ENCODE measurements around the gene HK2. TPM values are rescaled to one million over a fixed set of nuclear protein-coding genes. Genes with fewer than 3 reads are reported as not detected.
A peak's percentile ranks its signal among the peaks of the same experiment; 100 is the strongest.

HK2 gene
- total RNA-seq, 1 experiment from 2014 or later, result 18.2 TPM

DNA sequence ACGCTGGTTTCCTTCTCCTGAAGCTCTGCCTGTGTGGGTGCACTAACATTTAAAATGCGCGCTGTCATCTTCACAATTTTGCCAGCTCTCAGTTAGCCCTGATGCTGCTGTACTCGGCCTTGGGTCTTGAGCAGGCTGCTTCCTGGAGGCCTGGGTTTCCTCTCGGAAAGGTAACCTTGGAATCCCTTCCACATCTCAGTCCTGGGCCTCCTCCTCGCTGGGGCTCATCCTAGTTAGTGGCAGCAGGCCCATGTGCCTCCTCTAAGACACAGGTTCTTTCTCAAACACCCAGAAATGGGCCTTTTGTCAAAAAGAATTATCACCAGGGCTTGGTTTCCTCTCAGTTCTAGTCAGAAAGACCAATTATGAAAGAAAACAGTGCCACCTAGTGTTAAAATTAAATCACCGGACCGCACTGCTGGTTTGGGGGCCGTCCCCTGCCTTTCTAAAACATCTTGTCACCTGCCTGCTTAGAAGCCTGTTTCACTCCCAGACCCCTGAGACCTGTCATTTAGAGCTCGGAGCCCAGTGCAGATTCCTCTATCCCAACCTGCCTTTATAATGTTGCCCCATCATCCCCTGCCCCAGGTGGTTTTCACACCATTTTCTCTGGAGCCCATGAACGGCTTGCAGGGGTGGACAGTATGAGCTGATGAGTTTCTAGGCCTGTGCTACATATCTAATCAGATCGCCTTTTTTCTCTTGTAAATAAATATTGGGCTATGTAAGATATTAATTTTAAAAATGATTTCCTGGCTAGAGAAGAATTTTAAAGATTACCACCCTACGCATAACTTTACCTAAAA, 42.4 kb downstream of the HK2 start:
- DNase-seq (ENCODE audit: low read depth), result peak; percentile 59

DNA sequence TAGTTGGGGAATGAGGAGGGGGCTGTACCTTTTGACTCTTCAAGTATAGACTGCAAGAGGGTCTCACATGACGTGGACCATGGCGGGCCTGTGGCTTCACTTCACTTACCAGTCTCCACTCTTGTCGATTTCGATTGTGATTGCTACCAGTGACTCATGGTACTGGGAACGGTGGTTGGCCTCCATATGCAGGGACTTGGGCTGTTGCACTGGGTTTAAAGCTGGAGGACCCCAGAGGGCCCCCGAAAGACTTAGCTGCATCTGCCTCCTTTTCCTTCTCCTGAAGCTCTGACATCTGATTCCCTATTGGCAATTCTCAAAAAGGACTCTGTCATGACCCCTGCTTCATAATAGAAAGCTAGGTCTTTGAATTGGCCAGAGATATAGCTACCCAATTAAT, 43.4 kb downstream of the HK2 start:
- DNase-seq (ENCODE audit: low read depth), result no peak

DNA sequence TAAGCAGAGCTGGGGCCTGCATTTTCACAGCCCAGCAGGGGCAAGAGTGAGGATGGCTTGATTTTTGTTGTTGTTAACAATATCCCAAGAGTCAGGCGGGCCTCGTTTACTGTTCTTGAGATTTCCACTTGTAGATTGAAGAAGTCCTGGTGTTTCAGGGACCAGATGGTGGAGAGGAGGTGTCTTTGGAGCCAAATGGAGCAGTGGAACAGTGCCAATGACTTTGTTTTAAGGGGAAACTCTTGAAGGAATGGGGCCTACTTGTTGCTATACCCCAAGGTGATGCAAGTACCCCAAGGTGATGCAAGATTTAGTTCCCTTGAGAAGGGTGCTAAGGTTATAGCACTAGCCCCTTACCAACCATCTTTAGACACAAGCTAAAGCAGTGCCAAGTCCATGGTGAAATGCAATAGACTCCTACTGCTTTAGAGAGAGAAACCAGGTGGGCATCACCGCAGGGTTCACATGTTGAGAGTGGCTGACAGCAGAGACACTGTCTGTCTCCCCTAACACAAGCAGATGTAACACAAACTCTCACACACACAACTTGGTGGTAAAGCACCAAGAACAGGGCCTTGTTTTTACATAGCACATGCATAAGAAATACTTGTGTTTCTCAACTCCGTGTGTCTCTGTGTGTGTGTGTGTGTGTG, 44.0 kb downstream of the HK2 start:
- DNase-seq (ENCODE audit: low read depth), result no peak

DNA sequence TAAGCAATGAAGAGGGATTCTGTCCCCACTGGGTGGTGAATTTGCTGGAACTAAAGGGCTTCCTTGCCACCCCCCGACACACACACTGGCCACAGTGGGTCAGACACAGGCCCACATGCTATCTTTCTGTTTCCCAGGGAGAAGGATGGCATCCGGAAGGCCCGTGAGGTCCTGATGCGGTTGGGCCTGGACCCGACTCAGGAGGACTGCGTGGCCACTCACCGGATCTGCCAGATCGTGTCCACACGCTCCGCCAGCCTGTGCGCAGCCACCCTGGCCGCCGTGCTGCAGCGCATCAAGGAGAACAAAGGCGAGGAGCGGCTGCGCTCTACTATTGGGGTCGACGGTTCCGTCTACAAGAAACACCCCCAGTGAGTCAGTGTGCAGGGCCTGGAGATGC, 44.6 kb downstream of the HK2 start:
- no peak for DNase-seq (ENCODE audit: low read depth)

DNA sequence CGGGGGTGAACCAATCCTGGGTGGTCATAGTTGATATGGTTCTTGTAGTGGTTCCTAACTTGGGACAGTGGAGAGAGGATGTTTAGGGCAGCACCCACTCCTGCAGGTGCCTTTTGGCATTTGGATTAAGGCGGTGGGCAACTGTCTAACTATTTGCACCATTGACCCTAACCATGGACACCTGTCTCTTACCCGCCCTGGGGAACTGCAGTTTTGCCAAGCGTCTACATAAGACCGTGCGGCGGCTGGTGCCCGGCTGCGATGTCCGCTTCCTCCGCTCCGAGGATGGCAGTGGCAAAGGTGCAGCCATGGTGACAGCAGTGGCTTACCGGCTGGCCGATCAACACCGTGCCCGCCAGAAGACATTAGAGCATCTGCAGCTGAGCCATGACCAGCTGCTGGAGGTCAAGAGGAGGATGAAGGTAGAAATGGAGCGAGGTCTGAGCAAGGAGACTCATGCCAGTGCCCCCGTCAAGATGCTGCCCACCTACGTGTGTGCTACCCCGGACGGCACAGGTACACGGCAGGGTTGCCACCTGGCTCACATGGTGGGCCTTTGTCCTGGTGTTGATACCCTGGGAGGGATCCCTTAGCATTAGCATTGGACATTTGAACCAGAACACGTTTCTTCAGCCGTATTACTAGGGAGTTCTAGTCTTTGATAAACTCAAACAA, 46.3 kb downstream of the HK2 start:
- no peak for DNase-seq (ENCODE audit: low read depth)

DNA sequence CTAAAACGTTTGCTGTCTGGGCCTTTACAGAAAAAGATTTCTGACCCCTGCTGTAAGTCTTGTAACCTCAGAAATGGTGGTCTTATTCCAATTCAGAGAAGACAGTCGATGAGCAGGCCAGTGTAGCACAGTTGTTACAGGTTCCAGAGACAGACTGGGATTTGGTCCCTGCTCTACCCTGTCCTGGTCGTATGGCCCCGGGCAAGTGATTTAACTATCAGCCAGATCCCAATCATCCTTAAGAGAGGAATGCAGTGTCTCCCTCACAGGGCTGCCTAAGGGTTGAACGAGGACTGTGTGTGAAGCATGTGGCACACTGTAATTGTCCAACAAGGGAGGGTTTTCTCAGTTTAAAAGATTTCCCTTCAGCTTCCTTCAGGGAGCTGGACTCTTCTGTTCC, 47.2 kb downstream of the HK2 start:
- DNase-seq (ENCODE audit: low read depth), result no peak

DNA sequence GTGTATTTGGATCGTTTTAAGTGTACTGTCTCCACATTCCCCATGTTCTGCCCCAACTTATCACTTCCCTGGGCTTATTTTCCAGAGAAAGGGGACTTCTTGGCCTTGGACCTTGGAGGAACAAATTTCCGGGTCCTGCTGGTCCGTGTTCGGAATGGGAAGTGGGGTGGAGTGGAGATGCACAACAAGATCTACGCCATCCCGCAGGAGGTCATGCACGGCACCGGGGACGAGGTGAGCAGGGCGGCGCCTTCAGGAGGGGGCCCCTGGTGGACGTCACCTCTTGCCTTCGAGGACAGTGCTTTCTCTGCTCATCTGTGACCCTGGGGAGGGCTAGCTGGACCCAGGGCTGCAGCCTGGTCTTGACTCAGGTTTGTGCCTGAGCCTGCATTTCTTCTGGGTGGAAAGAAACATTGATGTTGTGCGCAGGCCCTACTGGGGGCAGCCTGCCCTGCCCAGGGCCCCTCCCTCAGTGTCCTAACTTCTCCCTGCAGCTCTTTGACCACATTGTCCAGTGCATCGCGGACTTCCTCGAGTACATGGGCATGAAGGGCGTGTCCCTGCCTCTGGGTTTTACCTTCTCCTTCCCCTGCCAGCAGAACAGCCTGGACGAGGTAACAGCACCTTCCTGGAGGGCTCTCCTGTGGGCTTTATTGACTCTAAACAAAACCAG, 47.8 kb downstream of the HK2 start:
- DNase-seq (ENCODE audit: low read depth), result no peak

DNA sequence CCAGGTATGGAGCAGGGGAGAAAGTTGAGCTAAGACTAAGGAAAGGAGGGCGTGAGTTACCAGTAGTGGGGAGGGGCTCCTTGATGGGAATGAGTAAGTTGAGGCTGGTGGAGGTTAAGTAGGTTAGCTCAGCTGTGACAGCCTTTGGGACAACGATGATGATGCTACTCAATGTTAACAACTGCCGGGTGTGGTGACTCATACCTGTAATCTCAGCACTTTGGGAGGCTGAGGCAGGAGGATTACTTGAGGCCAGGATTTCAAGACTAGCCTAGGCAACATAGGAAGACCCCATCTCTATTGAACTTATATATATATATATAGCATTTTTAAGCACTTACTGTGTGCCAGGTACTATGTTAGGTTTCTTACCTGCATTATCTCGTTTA, 48.4 kb downstream of the HK2 start:
- no peak for DNase-seq (ENCODE audit: low read depth)

DNA sequence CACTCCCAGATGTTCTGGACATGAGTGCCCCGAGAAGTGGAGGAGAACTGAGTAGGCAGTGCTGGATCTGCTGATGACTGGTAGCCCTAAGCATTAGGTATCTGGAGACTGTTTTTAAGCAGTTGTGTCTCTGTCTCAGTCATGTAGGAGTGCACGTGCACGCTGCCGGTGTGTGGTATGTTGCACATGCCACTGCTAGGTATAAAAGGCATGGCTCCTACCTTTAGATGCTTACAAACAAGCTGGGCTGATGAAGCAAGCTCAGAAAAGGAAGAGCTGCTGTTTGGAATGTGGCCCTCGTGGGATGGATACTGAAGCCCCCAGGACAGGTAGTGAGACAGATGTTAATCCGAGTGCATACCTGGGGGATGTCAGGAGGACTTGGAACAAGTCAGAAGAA, 49.1 kb downstream of the HK2 start:
- no peak for DNase-seq (ENCODE audit: low read depth)

DNA sequence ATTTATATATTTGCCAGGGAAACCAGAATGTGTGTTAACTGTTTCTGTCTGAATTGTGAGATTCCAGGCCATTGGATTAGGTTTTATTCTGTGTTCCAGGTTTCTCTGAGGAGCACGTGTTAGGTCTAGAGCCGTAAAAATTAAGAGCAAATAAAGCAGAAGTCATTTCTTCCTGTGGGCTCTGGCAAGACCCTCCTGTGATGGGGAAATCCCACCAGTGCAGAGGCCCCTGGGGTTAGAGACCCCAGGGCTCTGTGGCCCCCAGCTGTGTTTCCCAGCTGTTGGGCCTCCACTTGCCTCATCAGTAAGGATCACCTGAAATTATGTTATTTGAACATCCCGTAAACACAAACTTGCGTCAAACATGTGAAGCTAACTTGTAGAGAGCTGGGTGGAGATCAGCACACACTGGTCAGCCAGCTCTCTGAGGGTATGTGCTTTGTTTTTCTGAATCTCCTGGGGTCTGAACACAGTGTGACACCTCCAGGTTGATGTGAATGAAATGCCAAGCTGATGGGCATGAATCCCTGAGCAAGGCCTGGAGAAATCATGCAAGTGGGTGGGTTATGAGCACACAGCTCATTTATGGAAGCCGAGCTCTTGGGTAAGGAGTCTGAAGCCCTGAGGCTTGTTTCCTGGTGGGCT, 50.3 kb downstream of the HK2 start:
- DNase-seq (ENCODE audit: low read depth), result no peak

DNA sequence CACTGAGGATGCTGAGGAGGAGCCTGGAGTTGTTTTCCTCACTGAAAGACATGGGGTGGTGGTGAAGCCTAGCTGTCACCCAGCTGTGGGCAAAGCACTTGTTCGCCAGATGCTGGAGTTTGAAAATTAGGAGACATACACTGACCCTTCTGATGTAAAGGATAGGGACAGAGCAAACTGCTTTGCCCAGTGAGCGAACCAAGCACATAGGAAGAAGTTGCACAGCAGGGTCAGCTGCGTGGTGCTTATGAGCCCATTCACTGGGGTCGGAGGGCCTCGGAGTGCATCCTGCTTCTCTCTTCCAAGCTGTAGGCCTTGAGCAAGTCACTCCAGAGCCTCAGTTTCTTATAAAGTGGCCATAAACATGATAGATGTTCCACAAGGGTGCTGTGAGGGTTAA, 50.9 kb downstream of the HK2 start:
- DNase-seq (ENCODE audit: low read depth), result no peak

DNA sequence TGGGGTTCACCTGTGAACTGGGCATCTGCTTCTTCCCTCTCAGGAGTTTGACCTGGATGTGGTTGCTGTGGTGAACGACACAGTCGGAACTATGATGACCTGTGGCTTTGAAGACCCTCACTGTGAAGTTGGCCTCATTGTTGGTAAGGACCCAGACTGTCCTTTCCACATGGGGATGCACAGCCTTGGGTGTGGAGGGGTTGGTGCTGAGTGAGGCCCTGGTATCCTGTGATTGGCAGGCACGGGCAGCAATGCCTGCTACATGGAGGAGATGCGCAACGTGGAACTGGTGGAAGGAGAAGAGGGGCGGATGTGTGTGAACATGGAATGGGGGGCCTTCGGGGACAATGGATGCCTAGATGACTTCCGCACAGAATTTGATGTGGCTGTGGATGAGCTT, 52.3 kb downstream of the HK2 start:
- DNase-seq (ENCODE audit: low read depth), result no peak

DNA sequence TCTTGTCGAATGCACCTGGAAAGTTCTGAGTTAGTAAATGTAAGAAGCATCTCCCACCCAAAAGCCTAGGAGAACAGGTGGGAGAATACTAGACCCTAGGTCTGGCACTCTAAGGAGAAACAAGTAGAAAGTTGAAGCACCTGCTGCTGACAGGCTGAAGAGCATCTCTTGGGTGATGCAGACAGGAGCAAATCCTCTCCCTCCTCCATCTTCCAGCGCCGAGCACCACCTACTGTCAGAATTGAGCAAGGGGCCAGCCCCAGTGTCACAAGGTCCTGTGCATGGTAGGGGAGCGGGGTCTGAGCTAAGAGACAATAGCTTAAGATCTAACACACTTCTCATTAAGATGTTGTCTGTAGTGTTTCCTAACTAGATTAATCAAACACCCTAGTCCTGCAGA, 52.9 kb downstream of the HK2 start:
- DNase-seq (ENCODE audit: low read depth), result no peak

DNA sequence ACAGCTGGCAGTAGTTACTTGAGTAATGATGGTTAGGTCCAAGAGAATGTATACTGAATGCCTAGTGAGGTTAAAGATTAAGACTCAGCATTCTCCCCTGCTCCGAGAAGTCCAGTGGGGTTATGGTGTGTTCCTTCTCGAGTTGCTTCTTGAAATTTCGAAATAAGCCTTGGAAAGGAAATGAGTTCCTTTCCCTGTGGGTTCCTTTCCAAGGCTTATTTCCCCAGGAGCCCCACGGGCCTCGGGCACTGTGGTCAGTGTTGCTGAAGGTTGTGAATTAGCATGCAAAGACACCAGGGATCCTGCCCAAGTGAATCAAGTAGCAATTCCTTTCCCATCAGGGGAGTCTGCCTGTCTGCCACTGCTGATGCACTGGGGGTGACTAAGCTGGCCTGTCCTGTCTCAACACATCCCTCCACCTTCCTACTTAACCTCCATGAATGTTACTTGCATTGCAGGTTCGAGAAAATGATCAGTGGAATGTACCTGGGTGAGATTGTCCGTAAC, 53.6 kb downstream of the HK2 start:
- peak; percentile 54 for DNase-seq (ENCODE audit: low read depth)

DNA sequence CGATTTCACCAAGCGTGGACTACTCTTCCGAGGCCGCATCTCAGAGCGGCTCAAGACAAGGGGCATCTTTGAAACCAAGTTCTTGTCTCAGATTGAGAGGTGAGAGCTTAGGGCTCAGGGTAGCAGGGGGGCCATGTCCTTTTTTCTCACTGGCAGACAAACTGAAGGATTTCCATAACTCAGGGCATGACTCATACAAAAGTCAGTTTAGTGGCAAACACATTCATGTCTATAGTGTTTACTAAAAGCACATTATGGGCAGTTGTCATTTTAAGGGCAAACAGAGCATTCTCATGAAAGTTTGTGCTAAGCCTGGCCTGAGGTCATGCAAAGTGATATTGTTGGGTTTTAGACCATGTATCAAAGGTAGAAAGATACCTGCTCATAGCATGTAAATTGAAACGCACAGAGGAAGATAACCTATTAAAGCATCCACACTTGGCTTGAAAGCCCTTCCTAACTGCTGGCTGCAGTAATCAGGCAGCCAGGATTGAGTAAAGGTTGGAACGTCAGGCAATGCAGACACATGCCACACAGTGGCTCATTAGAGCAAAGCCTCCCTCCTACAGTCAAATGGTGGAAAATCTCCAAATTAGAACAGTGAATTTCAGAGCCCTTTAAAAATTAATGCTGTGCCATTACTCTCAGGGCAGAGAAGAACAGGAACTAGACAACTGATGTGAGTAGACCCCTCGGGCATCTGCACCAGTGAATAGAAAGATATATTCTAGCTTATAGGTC, 54.2 kb downstream of the HK2 start:
- DNase-seq (ENCODE audit: low read depth), result peak; percentile 40

DNA sequence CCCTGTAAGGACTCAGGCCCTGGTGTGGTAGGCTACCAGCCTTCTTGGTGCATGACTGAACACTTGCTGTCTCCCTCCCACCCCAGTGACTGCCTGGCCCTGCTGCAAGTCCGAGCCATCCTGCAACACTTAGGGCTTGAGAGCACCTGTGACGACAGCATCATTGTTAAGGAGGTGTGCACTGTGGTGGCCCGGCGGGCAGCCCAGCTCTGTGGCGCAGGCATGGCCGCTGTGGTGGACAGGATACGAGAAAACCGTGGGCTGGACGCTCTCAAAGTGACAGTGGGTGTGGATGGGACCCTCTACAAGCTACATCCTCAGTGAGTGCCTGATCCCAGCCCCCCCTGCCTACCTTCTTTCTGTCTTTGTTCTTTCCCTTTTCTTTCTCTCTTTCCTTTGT, 55.2 kb downstream of the HK2 start:
- DNase-seq (ENCODE audit: low read depth), result no peak

DNA sequence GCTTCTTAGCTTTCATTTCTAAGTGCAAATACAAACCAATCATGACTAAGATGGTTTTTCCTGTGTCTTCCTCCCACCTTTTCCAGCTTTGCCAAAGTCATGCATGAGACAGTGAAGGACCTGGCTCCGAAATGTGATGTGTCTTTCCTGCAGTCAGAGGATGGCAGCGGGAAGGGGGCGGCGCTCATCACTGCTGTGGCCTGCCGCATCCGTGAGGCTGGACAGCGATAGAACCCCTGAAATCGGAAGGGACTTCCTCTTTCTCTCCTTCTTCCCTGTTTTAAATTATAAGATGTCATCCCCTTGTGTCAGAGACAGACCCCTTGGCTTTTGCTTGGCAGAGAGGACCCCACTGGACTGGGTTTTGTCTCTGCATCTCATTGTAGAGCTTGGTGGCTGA, 56.8 kb downstream of the HK2 start:
- no peak for DNase-seq (ENCODE audit: low read depth)

DNA sequence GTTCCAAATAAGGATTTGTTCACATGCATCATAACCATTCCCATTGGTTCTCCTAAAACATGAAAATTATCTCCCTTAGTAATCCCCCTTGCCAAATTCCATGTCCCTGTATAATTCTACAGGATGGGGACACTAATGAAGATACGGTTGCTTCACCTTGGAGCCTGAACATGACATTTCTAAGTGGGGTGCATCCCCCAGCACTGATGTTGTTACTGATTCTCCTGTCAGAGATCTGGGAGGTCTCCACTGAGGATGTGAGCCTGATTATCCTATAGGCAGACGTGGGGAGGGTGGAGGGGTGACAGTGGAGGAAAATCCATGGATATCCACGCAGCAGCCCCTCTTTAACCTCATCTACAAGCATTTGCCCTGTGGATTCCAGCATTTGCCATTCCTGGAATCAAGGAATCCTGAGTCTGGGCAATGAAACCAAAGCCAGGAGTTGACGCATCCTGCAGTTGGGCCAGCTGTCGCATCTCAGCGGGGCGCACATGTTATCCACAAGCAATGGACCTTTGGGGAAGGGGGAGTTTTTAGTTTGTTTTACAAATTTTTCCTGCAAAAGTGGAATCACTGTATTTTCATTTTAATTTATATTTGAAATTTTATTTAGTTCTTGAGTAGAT, 57.3 kb downstream of the HK2 start:
- DNase-seq (ENCODE audit: low read depth), result no peak

DNA sequence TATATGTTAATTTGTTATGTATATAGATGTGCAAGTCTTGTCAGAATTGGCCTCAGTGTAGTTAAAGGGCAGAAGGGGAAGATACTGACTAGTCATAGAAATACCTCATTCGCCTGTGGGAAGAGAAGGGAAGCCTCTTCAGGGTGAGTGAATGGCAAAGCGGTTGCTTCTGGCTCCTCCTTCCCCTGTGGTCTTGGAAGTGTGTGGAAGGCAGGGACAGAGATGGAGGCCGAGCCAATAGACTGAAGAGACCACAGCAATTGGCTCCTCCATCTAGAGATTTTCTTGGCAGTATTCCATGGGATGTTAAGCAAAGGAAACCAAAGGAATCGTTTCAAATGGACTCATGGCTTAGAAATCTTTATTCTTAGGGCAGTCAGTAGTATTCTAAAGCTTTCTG, 57.9 kb downstream of the HK2 start:
- peak; percentile 80 for DNase-seq (ENCODE audit: low read depth)

DNA sequence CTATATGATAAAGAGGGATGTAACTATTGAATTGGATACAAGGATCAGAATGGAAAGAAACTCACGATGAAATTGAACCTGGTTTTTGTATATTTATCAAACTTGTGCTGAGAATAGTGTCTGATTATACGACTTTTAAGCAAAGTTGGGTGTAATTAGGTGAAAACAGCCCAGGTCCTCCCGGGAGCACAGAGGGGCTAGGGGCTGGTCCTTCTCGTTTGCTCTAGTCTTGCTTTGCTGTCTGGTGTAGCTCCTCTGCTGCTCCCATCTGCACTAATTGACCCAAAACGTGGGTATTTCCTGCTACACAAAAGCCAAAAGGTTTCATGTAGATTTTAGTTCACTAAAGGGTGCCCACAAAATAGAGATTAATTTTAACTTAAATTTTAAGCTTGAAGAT, 58.7 kb downstream of the HK2 start:
- no peak for DNase-seq (ENCODE audit: low read depth)
